AG09309 (cell line): Measurements from ENCODE around the gene TPR.
A peak's percentile ranks its signal among the peaks of the same experiment; 100 is the strongest.
"Not testable (repeated sequence)": the region's sequence is repeated elsewhere in the genome, so short reads cannot be mapped to it uniquely, and the experiment has no call there.

Experiments used
- DNase-seq: peaks from one replicate; pipeline ENCODE4 v3.0.0-alpha.2; 2010; ENCODE audit warnings: low read depth
- H3K4me3 ChIP-seq: 2 replicates; pipeline ENCODE4 v1.5.1; 2011; ENCODE audit warnings: mild to moderate bottlenecking, low read depth, low read length, moderate library complexity; ENCODE audit not compliant: control insufficient read depth
- TF ChIP-seq, protein P1 (sequence below): IDR thresholded peaks from 2 replicates; pipeline ENCODE4 v1.5.1; 2011; ENCODE audit warnings: mild to moderate bottlenecking, low read depth, low read length, inconsistent platforms; ENCODE audit not compliant: insufficient read depth, control insufficient read depth; ENCODE audit errors: missing control alignments

TPR gene

DNA sequence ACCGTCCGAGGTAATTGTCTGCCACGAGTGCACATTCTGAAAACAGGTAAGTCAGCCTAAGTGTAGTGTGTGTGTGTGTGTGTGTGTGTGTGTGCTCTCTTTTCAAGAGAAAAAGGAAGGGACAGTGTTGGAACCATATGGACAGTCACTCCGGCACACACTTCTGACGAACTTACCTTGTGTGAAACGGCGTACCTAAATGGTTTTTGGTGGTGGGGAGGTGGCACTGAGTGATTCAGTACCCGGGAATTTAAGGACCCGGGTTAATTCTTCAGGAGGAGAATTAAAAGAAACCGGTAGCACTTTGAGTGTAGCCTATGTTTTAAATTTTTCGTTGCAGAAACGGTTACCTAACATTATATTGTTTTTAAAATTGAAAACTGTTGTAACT, 871 bp upstream of the TPR start:
- H3K4me3 ChIP-seq: peak overlapping the region; percentile 82
- TF ChIP-seq, protein P1, sequence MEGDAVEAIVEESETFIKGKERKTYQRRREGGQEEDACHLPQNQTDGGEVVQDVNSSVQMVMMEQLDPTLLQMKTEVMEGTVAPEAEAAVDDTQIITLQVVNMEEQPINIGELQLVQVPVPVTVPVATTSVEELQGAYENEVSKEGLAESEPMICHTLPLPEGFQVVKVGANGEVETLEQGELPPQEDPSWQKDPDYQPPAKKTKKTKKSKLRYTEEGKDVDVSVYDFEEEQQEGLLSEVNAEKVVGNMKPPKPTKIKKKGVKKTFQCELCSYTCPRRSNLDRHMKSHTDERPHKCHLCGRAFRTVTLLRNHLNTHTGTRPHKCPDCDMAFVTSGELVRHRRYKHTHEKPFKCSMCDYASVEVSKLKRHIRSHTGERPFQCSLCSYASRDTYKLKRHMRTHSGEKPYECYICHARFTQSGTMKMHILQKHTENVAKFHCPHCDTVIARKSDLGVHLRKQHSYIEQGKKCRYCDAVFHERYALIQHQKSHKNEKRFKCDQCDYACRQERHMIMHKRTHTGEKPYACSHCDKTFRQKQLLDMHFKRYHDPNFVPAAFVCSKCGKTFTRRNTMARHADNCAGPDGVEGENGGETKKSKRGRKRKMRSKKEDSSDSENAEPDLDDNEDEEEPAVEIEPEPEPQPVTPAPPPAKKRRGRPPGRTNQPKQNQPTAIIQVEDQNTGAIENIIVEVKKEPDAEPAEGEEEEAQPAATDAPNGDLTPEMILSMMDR: no peak
- no peak for DNase-seq

GRCh38 chr1:186374303-186375151, 526 bp downstream of the TPR start:
- no peak for DNase-seq
- TF ChIP-seq, protein P1: no peak

DNA sequence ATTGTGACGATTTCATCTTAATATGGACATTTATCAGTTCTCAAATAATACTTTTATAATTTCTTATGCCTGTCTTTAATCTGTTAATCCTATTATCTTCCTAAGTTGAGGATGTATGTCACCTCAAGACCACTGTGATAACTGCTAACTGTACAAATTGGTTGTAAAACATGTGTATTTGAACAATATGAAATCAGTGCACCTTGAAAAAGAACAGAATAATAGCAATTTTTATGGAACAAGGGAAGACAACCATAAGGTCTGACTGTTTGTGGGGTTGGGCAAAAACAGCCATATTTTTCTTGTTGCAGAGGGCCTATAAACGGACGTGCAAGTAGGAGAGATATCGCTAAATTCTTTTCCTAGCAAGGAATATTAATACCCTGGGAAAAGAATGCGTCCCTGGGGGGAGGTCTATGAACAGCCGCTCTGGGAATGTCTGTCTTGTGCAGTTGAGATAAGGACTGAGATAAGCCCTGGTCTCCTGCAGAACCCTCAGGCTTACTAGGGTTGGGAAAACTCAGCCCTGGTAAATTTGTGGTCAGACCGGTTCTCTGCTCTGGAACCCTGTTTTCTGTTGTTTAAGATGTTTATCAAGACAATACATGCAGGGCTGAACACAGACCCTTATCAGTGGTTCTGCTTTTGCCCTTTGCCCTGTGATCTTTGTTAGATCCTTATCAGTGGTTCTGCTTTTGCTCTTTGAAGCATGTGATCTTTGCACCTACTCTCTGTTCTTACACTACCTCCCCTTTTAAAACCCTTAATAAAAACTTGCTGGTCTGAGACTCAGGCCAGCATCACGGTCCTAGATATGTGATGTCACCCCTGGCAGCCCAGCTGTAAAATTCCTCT, 27.0 kb downstream of the TPR start:
- DNase-seq, H3K4me3 ChIP-seq: not testable (repeated sequence)

More at GRCh38 chr1:186374303-186375151, 526 bp downstream of the TPR start:
- peak overlapping the region; percentile 82 for H3K4me3 ChIP-seq

DNA sequence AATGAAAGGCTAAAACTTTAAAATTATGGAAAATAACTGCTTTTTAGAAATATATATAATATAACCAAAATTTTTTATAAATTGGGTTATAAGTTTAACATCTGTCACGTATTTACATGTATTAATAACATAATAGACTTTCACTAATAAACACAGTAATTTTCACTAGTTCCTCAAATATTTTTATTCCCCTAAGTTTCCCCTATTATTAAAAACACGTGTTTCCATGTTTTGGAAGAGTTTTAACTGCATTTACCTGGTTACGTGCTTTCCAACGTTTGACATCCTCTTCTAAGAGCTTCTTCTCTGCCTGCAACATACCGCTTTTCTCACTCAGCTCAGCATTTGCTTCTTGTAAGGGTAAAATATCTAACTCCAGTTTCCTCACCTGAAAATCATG, 34.3 kb downstream of the TPR start:
- no peak overlapping the region for H3K4me3 ChIP-seq
- TF ChIP-seq, protein P1: no peak
- DNase-seq: no peak

DNA sequence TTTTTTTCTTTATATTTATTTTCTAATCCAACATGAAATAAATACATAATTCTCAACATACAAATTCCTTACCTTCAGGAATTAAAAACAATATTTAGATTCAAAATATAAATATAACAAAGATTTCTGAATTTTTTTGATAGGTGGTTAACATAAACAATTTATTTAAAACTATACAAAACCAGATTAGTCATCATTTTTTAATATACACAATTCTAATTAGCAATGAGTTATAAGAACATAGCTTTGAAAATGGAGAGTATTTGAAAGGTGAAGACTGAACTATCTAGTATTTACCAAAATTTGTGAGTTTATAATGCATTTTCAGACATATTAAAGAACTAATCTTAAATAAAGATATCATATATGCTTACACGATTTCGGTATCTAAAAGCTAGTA, 37.5 kb downstream of the TPR start:
- no peak overlapping the region for H3K4me3 ChIP-seq
- TF ChIP-seq, protein P1: no peak

DNA sequence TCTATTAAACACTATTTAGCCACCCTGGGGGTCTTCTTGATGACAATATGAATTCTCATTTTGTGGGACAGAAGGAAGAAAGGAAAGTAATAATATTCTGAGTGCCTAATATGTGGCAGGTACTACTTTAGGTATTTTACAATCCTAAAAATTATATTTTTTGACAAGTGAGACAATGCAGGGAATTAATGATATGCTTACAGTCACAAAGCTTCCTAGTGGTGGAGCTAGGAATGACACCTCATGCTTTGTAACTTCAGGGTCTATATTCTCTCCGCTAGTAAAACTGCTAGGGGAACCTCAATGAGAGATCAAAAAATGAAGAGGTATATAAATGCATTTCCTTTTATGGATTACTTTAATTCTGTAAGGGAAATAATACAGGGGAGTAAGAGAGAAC, 44.3 kb downstream of the TPR start:
- TF ChIP-seq, protein P1: peak; percentile 34
- H3K4me3 ChIP-seq: no peak overlapping the region
- no peak for DNase-seq

More for the DNA sequence above, 37.5 kb downstream of the TPR start:
- no peak for DNase-seq

DNA sequence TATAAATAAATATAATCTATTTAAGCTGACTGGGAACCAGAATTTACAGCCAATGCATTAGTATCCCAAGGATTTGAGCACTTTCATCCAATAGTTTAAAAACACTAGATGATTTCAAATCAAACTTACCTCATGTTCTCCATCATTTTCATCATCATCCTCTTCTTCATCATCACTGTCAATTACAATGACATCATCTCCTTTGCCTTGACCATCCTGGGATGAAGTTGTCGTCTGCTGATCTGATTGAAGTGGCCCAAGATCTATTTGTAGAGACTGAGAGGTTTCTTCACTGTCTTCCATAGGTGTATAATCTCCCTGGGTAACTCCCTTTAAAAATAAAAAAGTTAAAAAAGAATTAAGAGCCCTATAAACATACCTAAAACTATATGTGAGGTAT, 47.7 kb downstream of the TPR start:
- no peak overlapping the region for H3K4me3 ChIP-seq
- DNase-seq: no peak
- TF ChIP-seq, protein P1: no peak
